ENCODE results near the gene TMIGD1.

Gene TMIGD1

DNA sequence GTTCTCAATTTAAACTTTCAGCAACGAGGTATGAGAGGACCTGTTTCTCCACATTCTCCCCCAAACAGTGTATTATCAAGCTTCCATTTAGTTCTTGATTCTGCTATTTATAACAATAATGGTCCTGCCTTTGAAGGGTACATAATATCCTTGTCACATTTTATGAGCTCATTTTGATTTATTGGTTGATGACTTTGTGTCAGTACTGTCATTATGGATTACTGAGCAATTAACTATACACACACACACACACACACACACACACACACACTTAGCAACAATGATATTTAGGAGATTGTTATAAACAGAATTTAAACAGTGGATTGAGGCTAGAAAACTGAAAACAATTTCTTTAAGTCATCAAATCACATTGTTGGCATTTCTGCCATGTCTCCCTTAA, 7.0 kb downstream of the TMIGD1 start:
- DNase-seq, result peak in 1 of 2 experiments; percentile 33

DNA sequence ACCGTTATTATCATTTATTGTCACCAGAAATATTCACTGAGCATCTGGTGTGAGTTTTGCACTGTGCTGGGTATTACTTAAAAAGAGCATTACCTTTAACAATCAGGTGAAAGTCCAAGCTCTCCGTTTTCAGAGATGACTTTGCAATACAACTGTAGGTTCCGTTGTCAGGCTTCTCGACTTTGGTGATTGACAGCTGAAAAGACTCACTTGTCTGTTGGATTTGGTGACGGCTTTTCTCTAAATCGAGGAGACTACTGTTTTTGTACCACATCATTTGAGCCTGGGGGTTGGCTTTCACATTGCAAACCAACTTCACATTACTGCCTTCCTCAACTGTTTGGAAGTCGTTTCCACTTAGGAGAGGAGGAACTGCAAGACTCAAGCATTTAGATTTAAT, 9.1 kb downstream of the TMIGD1 start:
- no peak for DNase-seq

DNA sequence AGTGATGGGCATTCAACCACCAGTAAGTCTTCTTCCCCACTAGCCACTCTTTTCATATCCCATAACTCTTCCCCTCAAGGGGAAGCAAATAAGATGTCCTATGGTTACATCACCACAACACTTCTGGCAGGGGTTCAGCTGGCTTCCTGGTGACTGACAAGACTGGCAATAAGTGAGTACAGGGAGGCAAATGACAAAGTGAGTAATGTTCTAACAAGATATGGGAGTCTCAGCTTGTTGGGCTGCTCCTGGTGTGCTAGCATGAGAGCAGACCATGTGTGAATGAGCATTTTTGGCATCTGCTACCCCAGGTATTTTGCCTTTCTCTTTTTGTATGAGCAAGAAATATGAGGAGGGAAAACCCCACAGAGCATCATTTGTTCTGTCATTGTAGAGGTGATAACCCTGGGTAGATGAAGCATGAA, 9.9 kb downstream of the TMIGD1 start:
- no peak for DNase-seq

DNA sequence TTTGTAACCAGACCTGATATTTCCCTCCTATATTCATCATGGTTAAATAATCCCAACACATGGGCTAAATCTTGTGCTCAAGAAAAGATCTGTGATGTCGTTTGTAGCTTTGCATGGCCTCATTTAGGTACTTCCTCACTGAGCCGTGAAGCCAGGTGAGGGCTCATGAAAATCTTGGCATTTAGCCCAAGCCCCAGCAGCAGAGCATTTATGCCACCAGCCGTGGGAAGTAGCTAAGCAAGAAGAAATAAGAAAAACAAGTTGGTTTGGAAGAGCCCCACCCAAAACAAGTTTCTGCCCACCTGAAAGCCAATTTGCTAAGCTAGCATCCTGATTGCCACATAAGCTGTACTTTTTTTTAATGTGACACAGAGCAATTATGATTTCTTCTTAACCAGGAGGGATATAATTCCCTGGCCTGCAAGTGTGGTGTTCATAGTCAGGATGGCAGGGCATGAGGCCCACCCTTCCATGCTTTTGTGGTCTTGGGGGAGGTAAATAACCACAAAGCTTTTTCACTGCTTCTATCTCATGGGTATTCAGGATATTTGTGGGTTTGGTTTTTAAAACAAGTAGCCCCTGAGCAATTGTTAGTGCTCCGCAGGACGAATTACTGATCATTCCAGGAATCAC, 10.5 kb downstream of the TMIGD1 start:
- DNase-seq, result no peak

DNA sequence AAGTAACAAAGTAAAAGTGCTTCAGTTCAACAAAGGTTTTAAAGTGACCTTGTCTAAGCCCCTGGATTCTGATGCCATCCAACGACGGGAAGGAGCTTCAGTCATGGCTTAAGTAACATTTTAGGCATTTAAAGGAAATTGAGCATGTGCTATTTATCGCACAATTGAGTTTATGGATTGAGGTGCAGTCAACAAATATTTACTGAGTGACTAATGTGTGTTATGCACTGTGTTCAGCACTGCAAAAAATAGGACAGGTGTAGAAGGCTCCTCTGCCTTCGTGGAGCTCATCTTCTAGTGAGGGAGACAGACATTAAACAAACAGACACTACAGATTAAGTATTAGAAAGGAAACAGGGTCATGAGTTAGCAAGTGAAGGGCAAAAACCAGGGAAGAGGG, 12.5 kb downstream of the TMIGD1 start:
- DNase-seq, result peak in 1 of 2 experiments; percentile 42

DNA sequence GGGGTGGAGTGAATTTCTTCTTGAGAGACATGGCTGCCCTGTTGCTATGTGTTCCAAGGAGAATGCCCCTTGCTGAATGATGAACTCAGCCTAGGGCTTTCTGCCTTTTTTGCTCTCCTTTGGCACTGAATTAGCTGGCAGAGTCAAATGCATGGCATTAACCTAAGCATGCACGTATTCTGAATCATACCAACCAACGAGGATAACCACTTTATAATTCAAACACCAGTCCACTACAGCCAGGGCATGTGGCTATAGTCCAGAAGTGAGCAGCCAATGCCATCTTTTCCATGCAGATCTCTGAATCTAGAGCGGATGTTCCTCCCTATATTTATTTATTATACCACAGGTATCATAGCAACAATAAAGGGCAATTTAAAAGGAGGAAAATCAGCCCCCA, 15.7 kb downstream of the TMIGD1 start:
- DNase-seq, result no peak

DNA sequence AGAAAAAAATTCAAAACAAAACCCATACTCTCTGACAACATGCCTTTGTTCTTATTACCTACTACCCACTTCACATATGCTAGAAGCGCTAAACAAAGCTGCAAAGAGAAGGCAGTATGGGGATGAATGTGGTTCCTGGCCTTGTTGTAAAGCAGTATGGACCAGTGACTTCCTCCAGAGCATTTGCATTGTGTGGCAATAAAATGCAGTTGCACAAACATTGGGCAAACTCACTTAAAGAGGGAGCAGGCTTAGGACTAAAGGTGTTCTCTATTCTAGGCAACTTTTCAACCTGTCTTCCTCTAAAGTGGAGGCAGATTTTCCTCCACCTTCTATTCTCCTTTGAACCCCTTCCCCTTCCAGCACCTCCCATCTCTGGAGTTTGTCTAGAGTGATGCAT, 17.1 kb downstream of the TMIGD1 start:
- DNase-seq, result no peak

DNA sequence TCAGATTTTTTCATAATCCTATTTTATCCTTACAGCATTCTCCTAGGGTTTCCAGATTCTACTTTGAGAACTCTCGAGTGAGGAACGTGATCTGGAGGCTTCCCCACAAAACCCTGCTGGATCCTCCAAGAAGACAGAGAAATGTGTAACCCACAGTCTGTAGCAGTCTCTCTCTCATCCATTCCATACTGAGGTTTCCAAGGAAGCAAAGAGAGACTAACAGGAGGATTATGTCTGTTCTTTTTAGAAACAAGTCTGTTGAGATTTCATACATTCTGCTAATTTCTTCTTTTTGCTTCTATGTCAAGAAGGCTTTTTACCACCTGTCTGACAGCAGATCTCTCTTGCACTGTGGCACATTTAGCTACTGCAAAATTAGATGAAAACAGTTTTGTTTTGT, 18.8 kb downstream of the TMIGD1 start:
- DNase-seq, result no peak

DNA sequence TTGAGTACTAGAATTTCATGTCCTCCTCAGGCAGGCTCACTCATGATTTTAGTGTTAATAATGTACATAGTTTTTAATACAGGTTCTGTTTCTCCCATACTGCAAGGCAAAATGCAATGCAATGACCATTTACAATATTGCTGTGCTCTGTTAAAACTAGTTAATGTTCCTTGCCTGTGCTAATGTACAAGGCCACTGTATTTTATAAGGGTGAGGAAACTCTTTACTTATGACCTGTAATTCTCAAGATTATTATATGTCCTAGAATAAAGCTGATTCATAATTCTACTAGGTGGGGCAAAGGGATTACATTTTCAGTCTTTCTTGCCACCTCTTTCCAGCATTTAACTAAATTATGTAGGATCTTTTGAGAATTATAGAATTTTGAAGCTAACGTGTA, 19.4 kb downstream of the TMIGD1 start:
- DNase-seq, result no peak

DNA sequence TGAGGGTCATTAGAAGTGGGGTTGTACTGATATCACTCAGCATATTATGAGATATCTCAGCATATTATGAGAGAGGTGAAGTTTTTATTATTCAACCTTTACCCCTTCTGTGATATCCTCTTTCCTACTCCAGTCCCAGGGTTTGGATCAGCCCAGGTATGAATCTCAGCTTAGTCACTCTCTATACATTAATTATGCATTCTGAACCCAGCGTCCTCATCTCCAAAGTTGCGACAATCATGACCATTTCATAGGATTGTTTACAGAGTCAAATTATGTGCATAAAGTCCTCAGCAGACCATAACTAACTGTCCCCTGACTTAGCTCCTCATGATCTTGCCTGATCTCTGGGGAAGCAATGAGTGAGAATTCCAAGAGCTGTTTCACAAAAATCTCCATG, 21.6 kb downstream of the TMIGD1 start:
- DNase-seq, result no peak

DNA sequence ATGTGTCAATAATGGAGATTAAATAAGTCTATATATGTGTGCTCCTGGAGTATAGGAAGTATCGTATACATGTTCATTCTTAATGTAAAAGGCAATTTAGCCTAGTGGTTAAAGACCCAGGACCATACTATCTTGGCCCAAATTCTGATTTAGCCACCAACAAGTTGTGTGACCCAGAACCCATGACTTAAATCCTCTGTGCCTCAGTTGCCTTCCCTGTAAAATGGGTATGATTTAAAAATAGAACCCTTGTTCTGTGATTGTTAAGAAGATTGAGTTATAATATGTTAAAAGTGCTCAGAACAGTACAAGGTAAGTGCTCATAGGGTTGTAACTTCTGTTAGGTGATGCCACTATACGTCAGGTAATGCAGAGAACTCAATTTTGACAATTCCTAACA, 23.3 kb downstream of the TMIGD1 start:
- DNase-seq, result no peak

DNA sequence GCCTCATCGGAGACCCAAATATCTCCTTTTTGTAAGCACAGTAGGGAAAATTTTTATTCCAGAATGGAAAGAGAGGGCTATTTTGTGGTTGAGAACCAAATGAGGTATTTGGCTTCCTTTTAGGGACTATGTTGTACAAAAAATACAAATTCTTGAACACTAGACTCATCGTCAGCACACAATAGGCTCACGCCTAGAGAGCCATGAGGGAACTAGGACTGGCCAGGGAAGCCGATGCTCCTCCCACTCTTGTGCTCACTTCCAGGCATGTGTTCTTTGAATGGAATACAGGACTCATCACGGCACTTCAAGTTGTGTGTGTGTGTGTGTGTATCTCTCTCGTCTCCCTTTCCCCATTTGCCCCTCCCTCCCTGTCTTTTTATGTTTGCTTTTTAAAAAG, 24.3 kb downstream of the TMIGD1 start:
- no peak for DNase-seq

DNA sequence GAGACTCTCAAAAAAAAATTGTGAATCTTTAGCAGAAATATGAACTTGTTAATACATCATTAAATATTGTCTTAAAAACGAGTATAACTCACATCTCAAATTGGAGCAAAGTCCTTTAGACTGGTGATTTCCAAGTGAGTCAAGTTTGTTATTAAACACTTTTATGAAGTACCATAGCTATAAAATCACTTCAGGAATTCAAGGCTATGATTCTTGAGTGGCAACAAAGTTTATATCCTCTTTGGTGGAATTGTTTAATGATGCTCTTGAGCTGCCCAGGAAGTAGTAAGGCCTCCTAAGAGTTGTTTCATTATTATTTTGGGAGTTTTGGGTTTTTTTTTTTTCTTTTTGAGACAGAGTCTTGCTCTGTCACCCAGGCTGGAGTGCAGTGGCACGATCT, 25.5 kb downstream of the TMIGD1 start:
- DNase-seq, result no peak

DNA sequence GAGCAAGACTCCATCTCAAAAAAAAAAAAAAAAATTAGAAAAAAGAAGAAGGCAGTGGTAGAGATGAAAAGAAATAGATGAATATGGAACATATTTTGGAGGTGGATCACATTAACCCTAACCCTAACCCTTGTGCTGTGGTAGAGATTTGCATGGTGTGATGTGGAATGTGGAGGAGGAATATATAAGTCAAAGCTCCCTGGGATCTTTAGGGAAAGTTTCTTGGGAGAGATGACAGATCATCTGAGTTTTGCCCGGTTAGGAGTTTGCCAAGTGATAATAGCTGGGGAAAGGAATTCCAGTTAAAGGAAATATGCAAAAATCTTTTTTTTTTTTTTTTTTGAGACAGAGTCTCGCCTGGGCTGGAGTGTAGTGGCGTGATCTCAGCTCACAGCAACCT, 29.1 kb downstream of the TMIGD1 start:
- no peak for DNase-seq

DNA sequence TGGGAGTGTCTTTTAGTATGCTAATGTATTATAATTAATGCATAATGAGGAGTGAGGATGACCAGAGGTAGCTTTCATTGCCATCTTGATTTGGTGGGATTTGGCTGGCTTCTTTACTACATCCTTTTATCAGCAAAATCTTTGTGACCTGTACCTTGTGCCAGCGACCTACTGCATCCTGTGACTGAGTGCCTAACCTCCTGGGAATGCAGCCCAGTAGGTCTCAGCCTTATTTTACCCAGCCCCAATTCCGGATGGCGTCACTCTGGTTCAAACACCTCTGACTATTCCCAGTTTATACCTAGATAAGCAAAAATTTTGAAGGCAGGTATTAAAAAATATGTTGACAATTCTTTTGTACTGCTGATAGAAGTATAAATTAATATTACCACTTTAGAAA, 31.6 kb downstream of the TMIGD1 start:
- no peak for DNase-seq

DNA sequence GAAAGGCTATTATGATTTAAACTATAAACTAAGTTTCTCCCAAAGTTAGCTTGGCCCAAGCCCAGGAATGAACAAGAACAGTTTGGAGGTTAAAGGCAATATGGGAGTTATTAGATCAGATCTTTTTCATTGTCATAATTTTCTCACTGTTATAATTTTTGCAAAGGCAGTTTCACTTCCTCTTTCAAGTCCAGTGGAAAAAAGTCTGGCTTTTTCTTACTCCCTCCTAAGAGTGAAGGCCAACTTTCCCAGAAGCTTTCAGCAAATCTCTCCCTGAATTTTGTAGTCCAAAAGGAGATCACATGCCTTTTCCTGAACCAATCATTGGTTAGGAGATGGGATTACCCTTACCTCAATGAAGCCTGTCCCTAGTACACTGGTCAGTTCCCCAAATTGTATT, 33.0 kb downstream of the TMIGD1 start:
- DNase-seq, result no peak

DNA sequence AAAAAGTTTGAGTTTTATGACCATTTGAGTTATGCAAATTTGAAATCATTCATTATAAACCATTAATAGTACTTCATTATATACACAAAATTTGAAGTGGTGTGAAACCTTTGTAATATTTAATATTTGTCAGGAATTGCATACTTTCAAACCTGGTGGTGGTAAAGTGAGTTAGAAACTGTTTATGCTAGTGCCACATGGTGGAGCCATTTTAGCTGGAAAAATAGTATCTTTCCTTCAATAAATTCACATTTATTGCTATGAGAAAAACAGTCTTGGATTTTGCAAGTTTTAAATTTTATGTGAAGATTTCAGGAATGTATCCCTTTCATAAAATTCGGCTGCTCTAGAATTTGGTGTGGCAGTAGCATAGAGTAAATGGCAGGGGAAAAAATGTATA, 34.9 kb downstream of the TMIGD1 start:
- no peak for DNase-seq

DNA sequence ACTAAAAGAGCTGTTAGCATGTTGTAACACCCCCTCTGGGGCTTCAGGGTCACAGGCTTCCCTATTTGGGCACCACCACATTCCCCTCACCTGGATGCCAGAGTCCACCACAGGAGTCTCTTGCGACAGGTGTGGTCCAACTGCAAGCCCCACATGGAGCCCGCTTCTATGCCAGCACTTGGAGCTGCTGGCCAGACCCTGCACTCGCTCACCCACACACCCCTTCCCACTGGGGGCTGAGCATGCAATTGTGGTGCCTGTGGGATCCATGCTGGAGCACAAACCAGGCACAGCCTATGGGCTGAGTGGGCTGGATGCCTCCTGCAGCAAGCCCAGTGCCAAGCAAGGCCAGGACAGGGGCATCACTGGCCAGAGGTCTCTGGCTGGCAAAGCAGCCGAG, 36.1 kb downstream of the TMIGD1 start:
- no peak for DNase-seq

DNA sequence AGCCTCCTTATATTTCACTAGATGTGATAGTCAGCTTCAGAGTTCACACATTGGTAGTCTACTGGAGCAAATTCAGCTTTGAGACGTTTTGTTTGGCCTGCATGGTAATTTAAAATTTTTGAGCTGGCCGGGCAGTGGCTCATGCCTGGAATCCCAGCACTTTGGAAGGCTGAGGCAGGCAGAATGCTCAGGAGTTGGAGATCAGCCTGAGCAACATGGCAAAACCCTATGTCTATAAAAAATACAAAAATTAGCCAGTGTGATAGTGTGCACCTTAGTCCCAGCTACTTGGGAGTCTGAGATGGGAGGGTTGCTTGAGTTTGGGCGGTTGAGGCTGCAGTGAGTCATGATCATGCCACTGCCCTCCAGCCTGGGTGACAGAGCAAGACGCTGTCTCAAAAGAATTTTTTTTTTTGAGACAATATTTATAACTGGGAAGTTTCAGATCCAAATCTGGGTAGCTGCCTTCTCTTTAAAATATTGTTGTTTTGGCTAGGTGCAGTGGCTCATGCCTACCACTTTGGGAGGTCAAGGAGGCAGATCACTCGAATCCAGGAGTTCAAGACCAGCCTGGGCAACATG, 37.3 kb downstream of the TMIGD1 start:
- DNase-seq, result no peak

DNA sequence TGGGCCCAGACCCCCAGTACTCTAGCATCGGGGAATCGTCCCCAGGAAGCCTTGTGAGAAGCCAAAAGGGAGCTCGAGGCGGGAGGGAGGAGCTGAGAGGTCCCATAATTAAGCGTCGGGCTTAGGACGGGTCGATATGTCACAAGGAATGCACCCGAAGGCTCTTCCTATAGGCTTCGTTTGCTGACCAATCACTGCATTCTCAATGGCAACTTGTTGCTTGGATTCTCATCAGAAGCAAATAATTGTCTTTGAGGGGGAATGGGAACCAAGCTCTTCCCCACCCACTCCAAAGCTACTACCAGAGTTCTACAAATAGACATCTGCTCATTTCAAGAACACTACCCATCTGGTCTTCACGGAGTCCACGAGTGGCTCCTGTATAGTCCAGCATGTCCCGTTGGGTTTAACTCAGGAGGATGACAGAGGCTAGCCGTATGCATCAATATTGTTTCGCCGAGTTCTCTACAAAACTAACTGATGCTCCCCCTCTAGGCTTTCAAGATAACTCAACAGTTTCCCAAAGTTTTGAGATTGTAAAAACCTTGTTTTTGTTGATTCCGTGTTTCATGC, 41.5 kb downstream of the TMIGD1 start:
- DNase-seq, result no peak

DNA sequence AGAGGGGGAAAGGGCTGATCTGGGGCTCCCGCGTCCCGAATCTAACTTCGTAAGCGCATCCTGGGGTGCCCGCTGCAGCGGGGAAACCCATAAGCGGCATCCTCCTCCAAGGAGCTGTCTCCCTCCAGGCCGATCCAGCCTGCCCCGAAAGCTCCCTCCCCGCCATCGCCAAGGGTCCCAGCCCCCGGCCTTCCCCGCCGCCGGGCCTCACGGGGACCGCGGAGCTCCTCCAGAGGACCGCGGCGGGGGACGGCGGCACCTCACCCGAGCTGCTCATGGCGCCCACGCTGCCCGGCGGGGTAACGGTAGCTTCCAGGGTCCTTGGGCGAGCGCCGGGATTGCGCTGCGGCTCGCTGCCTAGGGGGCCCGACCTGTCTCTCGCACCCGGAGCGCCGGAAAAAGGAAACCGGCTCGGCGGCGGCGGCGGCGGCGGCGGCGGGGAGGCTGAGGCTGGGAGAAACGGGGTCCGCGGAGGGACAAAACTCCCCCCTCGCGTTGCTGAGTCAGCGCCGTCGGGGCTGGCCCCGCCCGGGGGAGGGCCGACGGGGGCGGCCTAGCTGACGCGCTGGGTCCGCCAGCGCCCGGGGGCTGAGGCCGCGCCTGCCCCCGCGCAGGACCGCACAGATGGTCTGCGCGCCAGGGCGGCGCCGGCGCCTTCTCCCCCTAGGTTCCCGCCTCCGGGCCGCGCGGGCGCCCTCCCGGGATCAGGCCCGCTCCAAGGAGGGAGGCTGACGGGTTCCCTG, 42.1 kb downstream of the TMIGD1 start, which contains the start of gene BLMH:
TSS of gene BLMH (minus strand) at position 402 of the 743 bp plus-strand sequence. CDS start at position 277, 125 bp downstream.
- peak; percentile 62 to 73 for DNase-seq

DNA sequence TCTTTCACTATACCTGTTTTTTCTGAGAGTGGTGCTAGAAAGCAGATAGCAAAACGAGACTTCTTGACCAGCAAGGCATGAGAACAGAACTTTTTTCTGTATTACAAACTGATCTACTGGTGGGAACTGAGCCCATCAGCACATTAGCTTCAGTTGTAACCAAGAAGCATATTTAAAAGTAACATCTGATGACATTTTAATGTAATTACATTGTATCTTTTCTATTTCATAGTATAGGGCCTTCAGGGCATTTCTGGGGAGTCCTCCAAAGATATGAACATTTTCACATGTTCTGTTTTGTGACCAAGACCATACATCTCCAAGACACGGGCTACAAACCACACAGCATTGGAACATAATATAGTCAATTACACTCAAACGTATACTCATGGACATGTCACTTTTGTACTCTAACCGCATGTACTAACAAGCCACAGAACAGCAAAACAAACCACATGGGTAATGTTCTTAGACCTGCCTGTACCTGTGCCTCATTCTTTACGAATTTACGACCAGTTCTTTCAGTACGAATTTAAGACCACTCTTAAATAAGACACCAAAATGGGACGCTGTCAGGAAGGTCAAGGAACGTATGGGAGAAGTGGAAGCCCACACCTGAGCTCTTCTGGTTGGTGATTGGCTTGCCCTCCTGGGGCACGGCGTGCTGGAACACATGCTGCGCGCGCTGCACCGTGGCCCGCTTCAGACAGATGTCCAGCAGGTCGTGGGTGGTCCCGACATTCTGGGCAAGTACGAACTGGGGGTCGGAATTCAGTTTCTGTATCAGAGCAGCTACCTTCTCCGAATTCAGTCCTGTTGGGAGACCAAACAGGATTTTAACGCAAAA, 42.9 kb downstream of the TMIGD1 start:
- peak in 1 of 2 experiments; percentile 13 for DNase-seq

DNA sequence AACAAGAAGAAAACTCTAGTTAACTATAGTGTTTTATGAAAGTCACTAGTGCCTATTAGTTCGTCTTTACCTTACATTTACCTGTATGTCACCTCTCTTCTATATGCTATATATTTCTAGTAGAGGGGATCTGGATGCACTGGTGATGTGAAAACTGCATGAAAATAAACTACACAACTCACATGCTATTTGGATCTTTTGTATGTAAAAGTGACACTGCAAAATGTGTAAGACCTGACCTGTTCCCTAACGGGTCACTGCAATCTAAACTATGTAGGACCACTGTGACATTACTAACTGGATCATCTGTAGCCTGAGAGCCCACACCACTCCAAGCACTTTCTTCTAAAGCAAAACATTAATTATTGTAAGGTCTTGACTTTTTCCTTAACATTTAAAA, 43.8 kb downstream of the TMIGD1 start:
- no peak for DNase-seq

All from NCI-H1930 (cell line).